Caki2 (cell line): ENCODE results near the gene COL11A2. TPM values are rescaled to one million over a fixed set of nuclear protein-coding genes. Genes with fewer than 3 reads are reported as not detected.
"Not testable (repeated sequence)": the region's sequence is repeated elsewhere in the genome, so short reads cannot be mapped to it uniquely, and the experiment has no call there.

Experiments used
- DNase-seq: peaks from one replicate; pipeline ENCODE4 v3.0.0-alpha.2; 2015; ENCODE audit warnings: low read depth
- in situ Hi-C: cut with HindIII; loops from 2 replicates; pipeline ENCODE4 v1.10.0; 2016; ENCODE audit warnings: low sequenced_read_pairs, low pct_unique_long_range_greater_than_20kb, mixed read lengths
- total RNA-seq: library from RNA; depleted of rRNA; stranded (reverse); fragments of >200 nt; shearing (Covaris generic); gene quantifications from 2 replicates; pipeline ENCODE4 v1.2.3, GENCODE V29; 2014; ENCODE audit warnings: low replicate concordance; rRNA removed

The COL11A2 gene
- total RNA-seq, result 0.20 and 1.4 TPM in 2 replicates

DNA sequence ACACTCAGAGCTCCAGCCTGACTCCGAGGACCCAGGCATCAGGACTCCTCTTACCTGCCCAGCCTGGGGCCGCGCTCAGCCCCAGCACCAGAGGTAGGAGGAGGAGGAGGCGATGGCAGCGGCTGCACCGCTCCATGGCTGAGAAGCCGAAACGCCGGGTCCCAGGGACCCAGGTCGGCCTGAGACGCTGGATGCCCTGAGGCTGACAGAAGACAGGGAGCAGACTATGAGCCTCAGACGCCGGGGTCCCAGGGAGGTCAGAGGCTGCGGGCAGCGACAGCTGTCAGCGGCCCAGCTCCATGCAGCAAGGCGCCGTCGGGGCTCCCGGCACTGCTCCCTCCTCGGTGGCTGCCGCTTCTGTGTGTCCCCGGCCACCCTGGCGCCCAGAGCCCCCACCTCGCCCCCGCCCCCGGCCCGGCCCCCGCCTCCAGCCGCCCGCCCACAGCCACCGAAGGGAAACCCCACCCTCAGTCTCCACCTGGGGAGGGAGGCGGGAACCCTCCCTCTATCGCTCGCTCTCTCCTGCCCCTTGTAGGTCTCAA is at the start of gene COL11A2:
COL11A2 (minus strand) TSS at position 363 of the 542 bp plus-strand sequence; CDS start at position 136, 227 bp downstream.
- no peak for DNase-seq
- in situ Hi-C loops, result no loop called here

DNA sequence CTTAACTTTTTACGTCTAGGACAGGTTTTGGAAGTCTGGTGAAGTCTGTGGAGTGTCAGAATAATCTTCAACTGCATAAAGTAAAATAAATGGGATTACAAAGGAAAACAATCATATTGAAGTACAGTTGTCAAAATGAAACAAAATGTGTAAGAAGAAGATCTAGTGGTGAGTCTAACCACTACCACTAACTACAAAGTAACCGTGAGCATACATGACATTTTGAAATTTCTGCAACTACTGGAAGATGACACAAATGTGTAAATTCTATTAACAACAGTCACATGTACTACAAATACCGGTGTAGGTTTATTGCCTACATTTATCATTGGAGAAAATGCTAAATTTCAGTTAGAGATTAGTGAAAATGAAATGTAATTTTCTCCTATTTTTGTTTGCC is 49.7 kb upstream of the COL11A2 start:
- in situ Hi-C loops, result no loop called here

DNA sequence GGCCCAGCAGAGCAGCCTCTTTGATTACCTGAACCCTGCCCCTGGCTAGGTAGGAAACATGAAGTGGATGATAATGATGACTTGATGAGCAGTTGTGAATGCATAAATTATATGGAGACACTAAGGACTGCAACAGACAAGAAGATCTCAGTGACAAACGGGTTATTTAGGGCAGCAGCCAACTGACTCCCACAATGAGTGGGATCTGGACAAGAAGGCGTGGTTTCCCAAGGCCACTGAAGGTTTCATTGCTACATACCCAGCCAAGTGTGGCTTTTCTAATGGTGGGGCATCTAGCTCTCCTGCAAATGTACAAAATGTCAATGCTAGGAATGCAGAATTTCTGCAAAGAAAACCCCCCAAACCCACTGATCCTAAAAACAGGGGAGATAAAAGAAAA is 45.5 kb upstream of the COL11A2 start:
- no peak for DNase-seq
- in situ Hi-C loops, result no loop called here

More for the DNA sequence above, 49.7 kb upstream of the COL11A2 start:
- DNase-seq, result no peak

GRCh38 chr6:33236852-33237251 is 44.6 kb upstream of the COL11A2 start:
- DNase-seq, result no peak
- in situ Hi-C loops, result no loop called here

- no peak for DNase-seq
- in situ Hi-C loops, result no loop called here
These were observed 44.1 kb upstream of the COL11A2 start for GRCh38 chr6:33236328-33236727.

- DNase-seq, result no peak
- in situ Hi-C loops, result no loop called here
These were observed 43.0 kb upstream of the COL11A2 start for GRCh38 chr6:33235221-33235634.

DNA sequence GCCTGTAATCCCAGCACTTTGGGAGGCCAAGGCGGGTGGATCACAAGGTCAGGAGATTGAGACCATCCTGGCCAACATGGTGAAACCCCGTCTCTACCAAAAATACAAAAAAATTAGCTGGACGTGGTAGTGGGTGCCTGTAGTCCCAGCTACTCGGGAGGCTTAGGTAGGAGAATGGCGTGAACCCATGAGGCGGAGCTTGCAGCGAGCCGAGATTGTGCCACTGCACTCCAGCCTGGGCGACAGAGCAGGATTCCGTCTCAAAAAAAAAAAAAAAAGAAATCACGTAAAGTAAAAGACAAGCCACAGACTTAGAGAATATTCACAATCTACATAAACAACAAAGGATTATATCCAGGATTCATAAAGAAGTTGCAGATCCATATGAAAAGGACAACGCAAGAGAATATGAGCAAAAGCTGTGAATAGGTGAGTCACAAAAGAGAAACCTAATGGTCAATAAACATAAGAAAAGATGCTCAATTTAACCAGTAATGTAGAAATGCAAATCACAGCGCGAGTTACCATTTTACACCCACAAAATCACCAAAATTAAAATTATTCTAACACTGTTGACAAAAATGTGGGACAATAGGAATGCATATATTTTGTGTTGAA is 34.3 kb upstream of the COL11A2 start:
- in situ Hi-C loops, DNase-seq: not testable (repeated sequence)

GRCh38 chr6:33217681-33218080 is 25.4 kb upstream of the COL11A2 start:
- in situ Hi-C loops, result no loop called here

DNA sequence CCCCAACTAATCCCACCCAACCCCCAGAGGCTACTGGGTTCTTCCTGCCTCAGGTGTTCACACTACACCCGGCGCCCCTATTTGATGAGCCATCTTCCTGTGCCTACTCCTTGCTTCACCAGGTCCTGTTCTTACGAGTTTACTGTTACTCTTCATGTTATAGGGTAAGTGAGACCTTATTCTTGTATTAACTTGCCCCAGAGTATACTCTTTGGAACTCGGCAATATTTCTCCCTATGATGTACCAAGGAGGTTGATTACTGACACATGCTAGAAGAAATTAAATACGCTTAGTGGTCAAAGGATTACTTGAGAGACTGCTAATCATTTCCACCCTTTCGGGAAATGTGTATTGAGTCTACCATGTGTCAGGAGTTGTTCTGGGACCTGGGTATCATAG is 25.0 kb upstream of the COL11A2 start:
- in situ Hi-C loops, result no loop called here

More at GRCh38 chr6:33217681-33218080, 25.4 kb upstream of the COL11A2 start:
- no peak for DNase-seq

DNA sequence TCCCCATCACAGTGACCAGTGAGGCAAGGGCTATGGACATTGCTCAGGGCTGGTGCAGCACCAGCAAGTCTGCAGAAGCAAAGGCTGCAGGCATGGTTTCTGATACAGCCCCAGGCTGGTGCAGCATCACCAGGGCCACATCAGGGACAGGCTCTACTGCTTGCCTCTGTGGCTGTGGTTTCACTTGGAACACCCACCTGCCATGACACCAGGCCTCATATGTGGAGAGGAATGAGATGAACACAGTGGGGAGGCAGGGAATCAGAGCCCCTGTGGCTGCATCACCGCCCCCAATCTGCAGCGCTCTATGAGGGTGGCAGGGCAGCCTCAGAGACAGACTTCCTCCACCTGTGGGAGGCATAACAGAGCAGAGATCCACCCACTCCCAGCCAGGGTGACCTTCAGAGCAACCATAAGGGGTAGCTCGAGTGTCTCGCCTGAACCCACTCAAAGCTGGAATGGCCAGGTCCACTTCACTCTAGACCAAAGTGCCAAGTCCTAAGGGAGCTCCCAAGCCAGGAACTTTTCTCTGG is 23.9 kb upstream of the COL11A2 start:
- in situ Hi-C loops, result no loop called here
- DNase-seq, result no peak

More for the DNA sequence above, 25.0 kb upstream of the COL11A2 start:
- no peak for DNase-seq

DNA sequence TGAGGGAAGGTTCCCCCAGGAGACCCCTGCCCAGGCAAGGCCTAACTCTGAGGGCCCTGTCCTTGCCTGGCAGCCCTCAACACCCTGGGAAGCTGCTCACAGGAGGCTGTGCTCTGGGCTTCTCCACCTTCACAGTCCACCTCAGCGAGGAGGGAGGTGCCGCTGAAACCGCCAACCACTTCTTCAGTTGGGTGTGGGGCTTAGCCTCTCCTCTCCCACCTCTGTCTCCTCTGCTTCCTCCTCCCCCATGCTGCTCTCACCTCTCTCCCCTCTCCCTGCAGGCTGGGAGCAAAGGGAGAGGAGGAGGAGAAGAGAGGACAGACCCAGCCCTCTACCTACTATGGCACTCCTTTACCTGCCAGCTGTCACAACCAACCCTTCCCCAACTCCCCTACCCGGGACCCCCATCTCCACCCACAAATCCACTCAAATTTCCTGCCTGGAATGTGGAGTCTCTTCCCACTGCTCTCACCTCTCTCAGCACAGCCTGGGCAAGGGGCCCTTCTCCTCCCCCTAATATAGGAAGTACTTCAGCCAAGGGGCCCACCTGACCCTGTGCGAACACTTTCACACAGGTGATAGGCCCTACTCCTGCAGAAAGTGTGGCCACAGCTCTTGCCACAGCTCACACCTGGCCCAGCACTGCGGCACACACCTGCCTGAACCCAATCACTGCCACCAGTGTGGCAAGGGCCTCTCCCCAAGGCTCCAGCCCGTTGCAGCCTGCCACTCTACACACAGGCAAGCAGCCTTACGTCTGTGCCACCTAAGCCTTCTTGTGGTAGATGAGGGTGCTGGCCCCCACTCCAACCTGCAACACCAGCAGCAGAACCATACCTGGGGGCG is 23.2 kb upstream of the COL11A2 start:
- in situ Hi-C loops, result no loop called here
- DNase-seq, result no peak

- in situ Hi-C loops, result no loop called here
- DNase-seq, result no peak
These were observed 21.7 kb upstream of the COL11A2 start for GRCh38 chr6:33213989-33214335.

- in situ Hi-C loops, result no loop called here
- no peak for DNase-seq
These were observed 21.1 kb upstream of the COL11A2 start for GRCh38 chr6:33213166-33213988.

DNA sequence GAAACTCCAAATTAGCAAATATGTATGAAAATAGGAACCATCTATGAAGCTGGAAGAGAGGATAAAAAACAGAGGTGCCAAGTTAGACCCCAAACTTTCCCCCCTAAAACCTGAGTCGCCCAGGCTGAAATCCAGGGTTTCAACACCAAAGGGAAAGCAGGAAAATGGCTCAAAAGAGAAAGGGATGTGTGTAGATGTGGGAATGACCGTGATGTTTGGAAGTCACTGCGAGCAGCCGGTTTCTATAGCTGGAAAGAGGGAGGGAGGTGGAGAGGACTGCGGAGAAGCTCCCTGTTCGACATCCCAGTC is 20.5 kb upstream of the COL11A2 start:
- in situ Hi-C loops, result no loop called here
- no peak for DNase-seq

GRCh38 chr6:33211666-33212422 is 19.6 kb upstream of the COL11A2 start:
- no peak for DNase-seq
- in situ Hi-C loops, result no loop called here

DNA sequence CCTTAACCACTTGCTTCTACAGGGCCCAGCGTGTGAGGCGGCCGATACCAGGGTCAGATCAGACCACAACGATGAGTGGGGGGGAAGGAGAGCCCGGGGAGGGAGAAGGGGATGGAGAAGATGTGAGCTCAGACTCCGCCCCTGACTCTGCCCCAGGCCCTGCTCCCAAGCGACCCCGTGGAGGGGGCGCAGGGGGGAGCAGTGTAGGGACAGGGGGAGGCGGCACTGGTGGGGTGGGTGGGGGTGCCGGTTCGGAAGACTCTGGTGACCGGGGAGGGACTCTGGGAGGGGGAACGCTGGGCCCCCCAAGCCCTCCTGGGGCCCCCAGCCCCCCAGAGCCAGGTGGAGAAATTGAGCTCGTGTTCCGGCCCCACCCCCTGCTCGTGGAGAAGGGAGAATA is 18.9 kb upstream of the COL11A2 start:
- in situ Hi-C loops, result no loop called here
- no peak for DNase-seq

DNA sequence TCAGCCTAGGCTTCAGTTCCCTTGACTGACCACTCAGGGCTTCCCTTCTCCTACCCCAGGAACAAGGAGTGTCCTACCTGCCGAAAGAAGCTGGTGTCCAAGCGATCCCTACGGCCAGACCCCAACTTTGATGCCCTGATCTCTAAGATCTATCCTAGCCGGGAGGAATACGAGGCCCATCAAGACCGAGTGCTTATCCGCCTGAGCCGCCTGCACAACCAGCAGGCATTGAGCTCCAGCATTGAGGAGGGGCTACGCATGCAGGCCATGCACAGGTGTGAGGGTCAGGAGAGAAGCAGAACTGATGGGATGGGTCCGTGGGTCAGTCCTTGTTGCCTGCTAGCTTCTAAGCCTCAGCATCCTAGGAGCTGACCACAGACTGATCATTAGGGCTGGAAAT is 17.6 kb upstream of the COL11A2 start:
- DNase-seq, result no peak
- in situ Hi-C loops, result no loop called here
